22Rv1 (cell line): ENCODE results near the gene SCN11A.

ENCODE experiments used
- ZFX ChIP-seq: fragments of 450-650 bp; IDR thresholded peaks from 2 replicates; pipeline ENCODE4 v1.6.1; 2017; ENCODE audit warnings: antibody characterized with exemption, borderline replicate concordance
- TF ChIP-seq, protein P1 (sequence below): fragments of 450-650 bp; IDR thresholded peaks from 2 replicates; pipeline ENCODE4 v1.5.1; 2017; ENCODE audit warnings: mild to moderate bottlenecking

DNA sequence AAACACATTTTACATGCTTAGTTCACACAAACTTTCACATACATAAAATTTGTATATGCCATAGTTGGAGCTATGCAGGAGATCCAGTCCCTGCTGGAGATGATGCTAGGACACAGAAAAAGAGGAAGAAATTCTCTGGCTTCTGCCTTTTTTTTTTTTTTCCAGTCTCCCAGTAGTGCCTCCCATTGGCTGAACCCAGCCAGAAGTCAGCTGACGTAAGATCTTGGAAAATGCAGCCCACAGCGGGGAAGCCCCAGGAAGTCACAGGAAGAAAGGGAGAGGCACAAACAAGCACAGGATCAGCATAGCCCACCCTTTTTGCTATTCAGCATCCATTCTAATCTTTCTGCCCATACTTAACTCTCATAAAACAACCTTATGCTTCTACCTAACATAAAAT lies 38.5 kb downstream of the SCN11A start:
- TF ChIP-seq, protein P1, sequence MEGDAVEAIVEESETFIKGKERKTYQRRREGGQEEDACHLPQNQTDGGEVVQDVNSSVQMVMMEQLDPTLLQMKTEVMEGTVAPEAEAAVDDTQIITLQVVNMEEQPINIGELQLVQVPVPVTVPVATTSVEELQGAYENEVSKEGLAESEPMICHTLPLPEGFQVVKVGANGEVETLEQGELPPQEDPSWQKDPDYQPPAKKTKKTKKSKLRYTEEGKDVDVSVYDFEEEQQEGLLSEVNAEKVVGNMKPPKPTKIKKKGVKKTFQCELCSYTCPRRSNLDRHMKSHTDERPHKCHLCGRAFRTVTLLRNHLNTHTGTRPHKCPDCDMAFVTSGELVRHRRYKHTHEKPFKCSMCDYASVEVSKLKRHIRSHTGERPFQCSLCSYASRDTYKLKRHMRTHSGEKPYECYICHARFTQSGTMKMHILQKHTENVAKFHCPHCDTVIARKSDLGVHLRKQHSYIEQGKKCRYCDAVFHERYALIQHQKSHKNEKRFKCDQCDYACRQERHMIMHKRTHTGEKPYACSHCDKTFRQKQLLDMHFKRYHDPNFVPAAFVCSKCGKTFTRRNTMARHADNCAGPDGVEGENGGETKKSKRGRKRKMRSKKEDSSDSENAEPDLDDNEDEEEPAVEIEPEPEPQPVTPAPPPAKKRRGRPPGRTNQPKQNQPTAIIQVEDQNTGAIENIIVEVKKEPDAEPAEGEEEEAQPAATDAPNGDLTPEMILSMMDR, result no peak
- TF ChIP-seq ZFX, result no peak
